ENCODE measurements around the gene RPS16. TPM values are rescaled to one million over a fixed set of nuclear protein-coding genes. Genes with fewer than 3 reads are reported as not detected.

The RPS16 gene
- polyA plus RNA-seq, 4 donors, result 1,121 to 1,373 (median 1,329) TPM

DNA sequence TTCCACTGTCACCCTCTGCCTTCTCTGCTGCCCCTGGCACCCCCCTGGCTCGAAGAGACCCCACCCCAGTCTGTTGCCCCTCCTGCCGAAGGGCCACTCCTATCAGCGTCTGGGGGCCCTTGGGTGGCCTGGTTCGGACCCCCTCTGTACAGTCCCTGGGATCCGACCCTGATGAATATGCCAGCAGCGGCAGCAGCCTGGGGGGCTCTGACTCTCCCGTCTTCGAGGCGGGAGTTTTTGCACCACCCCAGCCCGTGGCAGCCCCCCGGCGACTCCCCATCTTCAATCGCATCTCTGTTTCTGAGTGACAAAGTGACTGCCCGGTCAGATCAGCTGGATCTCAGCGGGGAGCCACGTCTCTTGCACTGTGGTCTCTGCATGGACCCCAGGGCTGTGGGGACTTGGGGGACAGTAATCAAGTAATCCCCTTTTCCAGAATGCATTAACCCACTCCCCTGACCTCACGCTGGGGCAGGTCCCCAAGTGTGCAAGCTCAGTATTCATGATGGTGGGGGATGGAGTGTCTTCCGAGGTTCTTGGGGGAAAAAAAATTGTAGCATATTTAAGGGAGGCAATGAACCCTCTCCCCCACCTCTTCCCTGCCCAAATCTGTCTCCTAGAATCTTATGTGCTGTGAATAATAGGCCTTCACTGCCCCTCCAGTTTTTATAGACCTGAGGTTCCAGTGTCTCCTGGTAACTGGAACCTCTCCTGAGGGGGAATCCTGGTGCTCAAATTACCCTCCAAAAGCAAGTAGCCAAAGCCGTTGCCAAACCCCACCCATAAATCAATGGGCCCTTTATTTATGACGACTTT is 27.1 kb downstream of the RPS16 start:
- no peak for DNase-seq (ENCODE audit: low read depth in 4 of 4, low spot score in 3 of 4)

DNA sequence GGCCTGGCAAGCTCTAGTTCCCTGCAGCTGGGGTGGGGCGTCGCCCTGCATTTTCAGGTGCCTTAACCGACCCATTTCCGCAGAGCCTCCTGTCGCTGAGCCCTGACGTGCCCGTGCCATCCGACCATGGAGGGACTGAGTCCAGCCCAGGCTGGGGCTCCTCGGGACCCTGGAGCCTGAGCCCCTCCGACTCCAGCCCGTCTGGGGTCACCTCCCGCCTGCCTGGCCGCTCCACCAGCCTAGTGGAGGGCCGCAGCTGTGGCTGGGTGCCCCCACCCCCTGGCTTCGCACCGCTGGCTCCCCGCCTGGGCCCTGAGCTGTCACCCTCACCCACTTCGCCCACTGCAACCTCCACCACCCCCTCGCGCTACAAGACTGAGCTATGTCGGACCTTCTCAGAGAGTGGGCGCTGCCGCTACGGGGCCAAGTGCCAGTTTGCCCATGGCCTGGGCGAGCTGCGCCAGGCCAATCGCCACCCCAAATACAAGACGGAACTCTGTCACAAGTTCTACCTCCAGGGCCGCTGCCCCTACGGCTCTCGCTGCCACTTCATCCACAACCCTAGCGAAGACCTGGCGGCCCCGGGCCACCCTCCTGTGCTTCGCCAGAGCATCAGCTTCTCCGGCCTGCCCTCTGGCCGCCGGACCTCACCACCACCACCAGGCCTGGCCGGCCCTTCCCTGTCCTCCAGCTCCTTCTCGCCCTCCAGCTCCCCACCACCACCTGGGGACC is 27.9 kb downstream of the RPS16 start:
- no peak for DNase-seq (ENCODE audit: low read depth in 4 of 4, low spot score in 3 of 4)

DNA sequence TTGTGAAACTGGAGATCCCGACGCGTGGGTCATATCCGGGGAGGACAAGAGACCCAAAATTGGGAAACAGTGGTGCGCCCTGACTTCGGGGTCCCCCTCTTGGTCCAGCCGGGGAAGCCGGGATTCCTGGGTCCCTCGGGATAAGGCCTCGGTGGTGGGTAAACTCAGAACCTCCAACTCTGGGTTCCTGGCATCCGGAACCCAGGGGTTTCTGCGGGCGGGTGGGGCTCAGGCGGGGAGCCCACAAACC is 28.4 kb downstream of the RPS16 start:
- DNase-seq (ENCODE audit: low read depth in 4 of 4, low spot score in 3 of 4), result no peak

DNA sequence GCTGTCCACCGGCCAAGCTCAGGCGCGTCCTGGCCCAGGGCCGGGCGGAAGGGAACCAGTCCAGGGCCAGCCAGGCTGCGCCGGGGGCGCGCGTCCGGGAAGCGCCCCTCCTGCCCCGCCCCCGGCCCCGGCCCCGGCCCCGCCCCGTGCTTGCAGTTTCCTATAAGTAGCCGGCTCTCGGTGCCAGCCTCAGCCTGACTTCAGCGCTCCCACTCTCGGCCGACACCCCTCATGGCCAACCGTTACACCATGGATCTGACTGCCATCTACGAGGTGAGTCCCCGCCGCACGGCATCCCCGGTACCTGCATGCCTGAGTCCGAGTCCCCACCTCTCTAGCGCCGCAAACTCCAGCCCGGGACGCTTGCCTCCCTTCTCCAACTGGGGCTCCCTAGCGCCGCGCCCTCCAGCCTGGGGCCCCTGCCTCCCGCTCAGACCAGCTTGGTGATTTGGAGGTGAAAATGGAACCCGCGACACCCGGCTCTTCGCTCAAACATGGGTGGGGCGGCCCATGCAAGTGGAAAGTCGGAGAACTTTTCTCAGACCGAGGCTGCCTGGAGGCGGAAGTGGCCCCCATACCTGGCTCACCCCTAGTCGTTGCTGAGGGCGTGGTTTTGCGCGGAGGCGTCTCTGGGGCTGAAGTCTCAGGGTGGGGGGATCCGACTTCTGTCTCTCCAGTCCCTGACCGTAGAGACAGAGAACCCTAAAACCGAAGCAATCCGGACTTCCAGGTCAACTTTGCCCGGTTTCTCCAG is 28.9 kb downstream of the RPS16 start, which contains the start of gene ZFP36:
TSS of gene ZFP36 (plus strand) at position 192 of the 754 bp plus-strand sequence. CDS start at position 250, 58 bp downstream.
- peak in 2 of 4 donors; percentile 69 to 72 for DNase-seq (ENCODE audit: low read depth in 4 of 4, low spot score in 3 of 4)

DNA sequence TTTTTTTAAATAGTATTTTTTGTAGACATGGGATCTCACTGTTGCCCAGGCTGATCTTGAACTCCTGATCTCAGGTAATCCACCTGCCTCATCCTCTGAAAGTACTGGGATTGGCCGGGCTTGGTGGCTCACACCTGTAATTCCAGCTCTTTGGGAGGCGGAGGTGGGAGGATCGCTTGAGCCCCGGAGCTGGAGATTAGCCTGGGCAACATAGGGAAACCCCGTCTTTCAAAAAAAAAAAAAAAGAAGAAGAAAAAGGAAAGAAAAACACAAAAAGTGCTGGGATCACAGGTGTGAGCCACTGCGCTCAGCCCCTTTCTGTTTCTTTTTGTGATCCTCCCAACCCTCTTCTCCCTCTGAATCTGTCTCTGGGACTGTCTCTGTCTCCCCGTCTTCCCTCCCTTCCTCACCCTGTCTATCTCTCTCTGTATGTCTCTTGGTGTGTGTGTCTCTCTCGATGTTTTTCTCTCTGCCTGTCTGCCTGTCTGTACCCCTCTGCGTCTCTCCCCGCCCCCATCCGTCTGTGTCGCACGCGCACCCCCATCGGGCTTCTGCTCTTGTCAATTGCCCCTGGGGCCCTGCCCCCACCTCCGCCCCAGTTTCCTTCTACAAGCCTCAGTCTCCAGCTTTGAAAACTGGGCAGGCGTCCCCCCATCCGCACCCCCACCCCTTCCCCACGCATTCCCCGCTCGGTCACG is 29.6 kb downstream of the RPS16 start:
- DNase-seq (ENCODE audit: low read depth in 4 of 4, low spot score in 3 of 4), result no peak

- no peak for DNase-seq (ENCODE audit: low read depth in 4 of 4, low spot score in 3 of 4)
Measured at GRCh38 chr19:39405261-39405957, 30.3 kb downstream of the RPS16 start.

DNA sequence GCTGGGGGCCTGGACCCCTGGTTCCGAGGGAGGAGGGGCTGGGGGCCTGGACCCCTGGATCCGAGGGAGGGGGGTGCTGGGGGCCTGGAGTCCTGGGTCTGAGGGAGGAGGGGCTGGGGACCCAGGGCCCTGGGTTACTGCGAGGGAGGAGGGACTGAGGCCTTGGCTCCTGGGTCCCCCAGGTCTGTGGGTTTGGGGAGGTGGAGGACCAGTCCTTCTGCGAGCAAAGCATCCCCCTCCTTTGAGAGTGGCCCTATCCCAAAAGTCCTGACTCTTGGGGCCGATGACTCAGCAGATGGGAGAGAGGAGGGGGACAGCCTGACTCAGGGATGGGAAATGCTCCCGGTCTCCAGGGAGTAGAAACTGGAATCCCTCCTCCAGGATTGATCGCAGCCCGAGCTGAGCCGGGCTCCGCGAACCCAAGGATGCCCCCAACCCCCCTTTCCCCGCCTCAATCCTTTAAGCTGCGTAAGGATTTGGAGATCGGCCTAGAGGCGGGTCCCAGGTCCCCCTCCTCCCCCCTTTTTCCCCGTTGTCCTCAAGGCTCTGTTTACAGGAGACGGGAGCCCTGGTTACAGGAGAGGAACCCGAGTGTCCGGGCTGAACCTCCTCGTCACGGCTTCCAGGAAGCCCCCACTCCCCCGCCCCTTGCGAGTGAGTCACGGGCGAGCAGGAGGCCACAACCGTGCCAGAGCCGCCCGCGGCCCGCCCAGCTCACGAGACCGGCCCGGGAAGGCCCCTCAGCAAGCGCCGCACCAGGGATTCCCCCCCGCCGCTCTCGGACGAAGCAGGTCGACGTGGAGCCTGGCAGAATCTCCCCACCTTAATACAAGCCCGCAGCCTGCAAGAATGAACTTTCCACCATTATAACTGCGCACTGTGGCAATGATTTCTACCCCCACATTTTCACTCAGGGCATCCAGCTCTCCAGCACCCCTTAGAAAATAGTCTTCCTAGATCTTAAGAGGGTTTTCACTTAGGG is 32.1 kb downstream of the RPS16 start:
- peak in 2 of 4 donors; percentile 79 to 88 for DNase-seq (ENCODE audit: low read depth in 4 of 4, low spot score in 3 of 4)

DNA sequence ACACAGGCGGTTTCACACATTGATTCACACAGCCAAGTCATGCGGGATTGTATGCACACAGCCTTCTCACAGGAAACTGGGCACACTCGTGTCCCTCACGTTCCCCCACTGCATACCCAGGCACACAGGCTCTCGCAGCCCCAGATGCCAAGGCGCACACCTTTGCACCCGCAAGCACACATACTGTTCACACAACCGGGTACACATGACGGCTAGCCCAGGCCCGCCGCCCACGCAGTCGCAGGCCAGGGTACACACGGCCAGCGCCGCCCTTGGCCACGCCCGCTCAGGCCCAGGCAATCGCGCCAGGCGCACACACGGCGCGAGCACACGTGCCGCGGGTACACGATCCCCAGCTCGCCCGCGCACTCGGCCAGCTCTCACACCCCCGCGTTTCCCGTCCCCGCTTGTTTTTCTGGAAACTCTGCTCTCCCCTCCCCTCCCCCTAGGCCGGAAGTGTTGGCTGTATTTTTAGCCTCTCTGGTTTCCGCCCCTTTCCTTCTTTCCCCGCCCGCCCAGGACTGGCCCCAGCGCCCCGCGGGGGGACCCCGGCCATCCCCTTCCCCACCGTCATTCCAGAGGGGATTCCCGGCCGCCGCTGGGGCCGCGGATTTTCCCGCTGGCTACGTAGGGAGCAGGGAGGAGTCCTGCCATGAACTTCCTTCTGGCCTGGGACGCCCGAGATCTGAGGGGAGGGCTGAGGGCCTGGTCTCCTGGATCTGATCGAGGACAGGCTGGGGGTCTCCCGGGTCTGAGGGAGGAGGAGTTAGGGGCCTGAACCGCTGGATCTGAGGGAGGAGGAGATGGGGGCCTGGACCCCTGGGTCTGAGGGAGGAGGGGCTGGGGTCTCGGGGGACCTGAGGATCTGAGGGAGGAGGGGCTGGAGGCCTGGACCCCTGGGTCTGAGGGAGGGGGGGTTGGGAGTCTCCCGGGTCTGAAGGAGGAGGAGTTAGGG is 33.1 kb downstream of the RPS16 start:
- peak in 2 of 4 donors; percentile 84 for DNase-seq (ENCODE audit: low read depth in 4 of 4, low spot score in 3 of 4)

GRCh38 chr19:39401549-39402345 is 34.0 kb downstream of the RPS16 start:
- no peak for DNase-seq (ENCODE audit: low read depth in 4 of 4, low spot score in 3 of 4)

DNA sequence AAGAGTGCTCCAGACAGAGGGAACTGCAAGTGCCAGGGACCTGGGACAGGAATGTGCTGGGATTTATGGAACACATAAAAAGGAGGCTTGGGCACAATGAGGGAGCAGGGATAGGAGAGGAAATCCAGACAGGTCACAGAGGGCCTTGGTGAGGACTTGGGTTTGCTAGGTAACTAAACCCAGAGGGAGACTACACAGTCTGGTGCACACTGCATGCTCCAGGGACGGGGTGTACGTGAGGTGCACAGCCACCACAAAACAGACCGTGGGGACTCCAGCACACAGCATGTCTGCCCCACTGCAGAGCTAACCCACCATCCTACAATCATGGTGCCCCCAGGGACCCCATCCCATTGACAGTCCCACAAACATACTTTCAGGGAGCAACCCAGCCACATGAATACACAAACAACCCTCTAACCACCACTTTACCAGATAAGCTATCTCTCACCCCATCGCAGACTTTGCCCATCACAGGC is 34.6 kb downstream of the RPS16 start:
- DNase-seq (ENCODE audit: low read depth in 4 of 4, low spot score in 3 of 4), result no peak

GRCh38 chr19:39400061-39400460 is 35.7 kb downstream of the RPS16 start:
- no peak for DNase-seq (ENCODE audit: low read depth in 4 of 4, low spot score in 3 of 4)

GRCh38 chr19:39399668-39400050 is 36.1 kb downstream of the RPS16 start:
- DNase-seq (ENCODE audit: low read depth in 4 of 4, low spot score in 3 of 4), result no peak

DNA sequence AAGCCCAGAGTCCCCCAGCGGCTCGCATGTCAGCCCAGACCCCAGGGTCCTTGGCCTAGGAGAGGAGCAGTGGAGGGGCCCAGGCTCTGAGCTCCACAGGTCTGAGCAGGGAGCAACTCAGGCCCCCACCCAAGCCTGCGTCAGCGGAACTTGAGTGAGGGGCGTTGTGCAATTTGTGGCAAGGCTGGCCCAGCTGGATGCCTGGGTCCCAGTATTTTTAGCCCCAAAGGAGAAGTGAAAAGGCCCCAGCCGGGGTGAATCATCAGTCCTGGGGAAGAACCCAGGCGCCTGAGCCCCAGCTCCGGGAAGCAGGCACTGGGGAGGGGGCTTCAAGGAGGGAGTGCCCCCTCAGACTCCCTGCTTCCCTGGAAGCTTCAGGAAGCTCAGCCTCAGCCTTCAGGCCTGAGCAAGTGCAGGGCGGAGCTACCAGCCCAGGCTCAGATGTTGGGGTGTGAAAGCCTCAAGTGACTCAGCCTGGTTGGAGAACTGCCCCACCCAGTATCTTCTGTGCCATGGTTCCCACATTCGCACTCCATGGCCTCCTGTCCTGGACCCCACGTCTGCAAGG is 37.4 kb downstream of the RPS16 start:
- DNase-seq (ENCODE audit: low read depth in 4 of 4, low spot score in 3 of 4), result no peak

DNA sequence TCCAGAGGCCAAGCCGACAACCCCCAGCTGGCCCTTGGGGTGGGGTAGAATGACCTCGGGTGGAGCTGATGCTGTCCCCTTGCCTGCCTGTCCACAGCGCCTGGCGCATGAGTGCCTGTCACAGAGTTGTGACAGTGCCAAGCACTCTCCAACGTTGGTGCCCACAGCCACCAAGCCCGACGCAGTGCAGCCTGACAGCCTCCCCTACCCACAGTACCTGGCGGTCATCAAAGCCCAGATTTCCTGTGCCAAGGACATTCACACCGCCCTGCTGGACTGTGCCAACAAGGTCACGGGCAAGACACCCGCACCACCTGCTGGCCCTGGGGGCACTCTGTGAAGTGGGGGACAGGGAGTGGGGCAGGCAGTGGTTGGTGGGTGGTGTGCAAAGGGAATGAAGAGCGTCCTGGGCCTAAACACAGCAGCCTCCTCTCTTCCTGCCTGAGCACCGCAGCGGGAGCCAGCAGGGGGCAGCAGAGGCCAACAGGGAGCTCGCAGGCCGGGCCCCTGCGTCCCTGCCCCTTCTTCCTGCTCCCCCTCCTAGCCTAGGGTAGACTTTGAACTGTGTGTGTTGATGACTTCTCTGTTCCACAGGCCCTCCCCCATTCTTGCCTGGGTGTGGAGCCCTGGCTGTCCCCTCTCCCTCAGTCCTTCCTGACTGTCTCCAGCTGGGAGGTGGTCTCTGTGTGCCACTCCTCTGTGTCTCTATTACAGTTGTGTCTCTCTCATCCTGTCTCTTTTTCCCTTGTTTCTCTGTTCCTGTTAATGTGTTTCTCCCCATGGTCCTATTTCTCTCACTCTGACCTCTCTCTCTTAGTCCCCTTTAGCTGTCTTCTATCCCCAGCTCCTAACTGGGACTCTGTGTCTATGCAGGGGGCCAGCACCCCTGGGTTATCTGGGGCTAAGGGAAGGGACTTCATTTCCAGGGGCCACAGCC is 38.1 kb downstream of the RPS16 start:
- no peak for DNase-seq (ENCODE audit: low read depth in 4 of 4, low spot score in 3 of 4)

DNA sequence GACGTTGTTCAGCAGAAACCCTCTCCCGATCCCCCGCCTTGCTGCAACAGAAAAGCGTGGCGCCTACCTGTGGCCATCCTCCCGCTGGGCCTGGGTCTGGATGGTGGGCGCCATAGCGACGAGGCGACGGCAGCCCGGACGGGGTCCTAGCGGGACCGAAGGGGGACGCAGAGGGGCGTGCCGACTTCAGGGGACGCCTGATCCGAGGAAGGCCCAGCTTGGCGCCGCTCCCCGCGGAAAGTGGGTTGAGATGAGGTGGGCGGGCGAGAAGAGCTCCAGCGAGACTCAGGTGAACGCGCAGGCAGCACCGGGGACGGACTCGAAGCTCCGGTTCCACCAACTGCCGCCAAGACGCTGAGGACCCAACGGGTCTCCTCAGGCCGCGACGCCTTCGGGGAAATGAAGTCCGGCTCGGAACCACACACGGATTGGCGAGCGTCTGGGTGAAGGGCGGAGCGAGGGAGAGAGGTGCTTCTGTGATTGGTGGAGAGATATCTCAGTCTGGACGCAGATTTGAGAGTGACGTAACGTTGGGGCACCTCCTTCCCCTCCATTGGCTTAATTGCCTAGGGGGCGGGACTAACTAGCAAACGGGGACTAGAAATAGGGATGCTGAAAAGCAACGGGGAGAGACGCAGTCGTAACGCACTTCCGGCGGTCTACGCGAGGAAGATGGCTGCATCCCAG is 44.9 kb downstream of the RPS16 start, which contains the start of the genes MED29 and PAF1:
TSS of gene MED29 (plus strand) at position 628 of the 687 bp plus-strand sequence. CDS start at position 673, 45 bp downstream.
TSS of gene PAF1 (minus strand) at position 356 of the 687 bp plus-strand sequence. CDS start at position 114, 242 bp downstream.
- DNase-seq (ENCODE audit: low read depth in 4 of 4, low spot score in 3 of 4), result peak; percentile 99

All from left renal pelvis (tissue), 4 donors.